ENCODE measurements around the gene CEACAM1.
"Not testable (repeated sequence)": the region's sequence is repeated elsewhere in the genome, so short reads cannot be mapped to it uniquely, and the experiment has no call there.

The CEACAM1 gene

GRCh38 chr19:42529248-42529764 lies 1.0 kb upstream of the CEACAM1 start:
- Histone ChIP-seq H3K27me3 (ENCODE audit: insufficient read depth, poor library complexity, severe bottlenecking) (no peaks in the 10 kb centered on the region), H3K27ac (replicated peaks) (peak overlapping the region; percentile 33; the same call in 1 of the 2 replicates), H3K4me3 (replicated peaks; ENCODE audit: insufficient read depth, low read length) (no peak overlapping the region)
- TF ChIP-seq CTCF (IDR thresholded peaks at IDR 0.05; ENCODE audit: insufficient read depth, low read length) (peak; percentile 98), GABPA (IDR thresholded peaks at IDR 0.05; ENCODE audit: low read depth) (no peak)
- peak; percentile 13 to 67 for DNase-seq (ENCODE audit: low read depth in 1 of 2, low spot score in 1 of 2)

GRCh38 chr19:42524943-42525342 lies 3.3 kb downstream of the CEACAM1 start:
- Histone ChIP-seq H3K27ac (replicated peaks) (peak overlapping the region; percentile 36; the same call in 1 of the 2 replicates), H3K4me3 (replicated peaks; ENCODE audit: insufficient read depth, low read length) (no peak overlapping the region), H3K27me3 (ENCODE audit: insufficient read depth, poor library complexity, severe bottlenecking) (no peaks in the 10 kb centered on the region)
- no peak for TF ChIP-seq CTCF (IDR thresholded peaks at IDR 0.05; ENCODE audit: insufficient read depth, low read length)
- DNase-seq (ENCODE audit: low read depth in 1 of 2, low spot score in 1 of 2): no peak

GRCh38 chr19:42524250-42524649 lies 4.0 kb downstream of the CEACAM1 start:
- Histone ChIP-seq H3K4me3 (replicated peaks; ENCODE audit: insufficient read depth, low read length) (no peak overlapping the region), H3K27ac (replicated peaks) (peak overlapping the region; percentile 36; the same call in 1 of the 2 replicates), H3K27me3 (ENCODE audit: insufficient read depth, poor library complexity, severe bottlenecking) (no peaks in the 10 kb centered on the region)
- no peak for DNase-seq (ENCODE audit: low read depth in 1 of 2, low spot score in 1 of 2)
- TF ChIP-seq POLR2AphosphoS5 (IDR thresholded peaks at IDR 0.05; ENCODE audit: low read depth) (no peak), CTCF (IDR thresholded peaks at IDR 0.05; ENCODE audit: insufficient read depth, low read length) (no peak), GABPA (IDR thresholded peaks at IDR 0.05; ENCODE audit: low read depth) (no peak), REST (IDR thresholded peaks at IDR 0.05; ENCODE audit: insufficient replicate concordance, low read depth) (no peak), SPI1 (IDR thresholded peaks at IDR 0.05; ENCODE audit: borderline replicate concordance, low read depth) (no peak)

GRCh38 chr19:42522262-42522661 lies 6.0 kb downstream of the CEACAM1 start:
- H3K27me3 ChIP-seq (ENCODE audit: insufficient read depth, poor library complexity, severe bottlenecking); H3K27ac ChIP-seq (replicated peaks); DNase-seq (ENCODE audit: low read depth in 1 of 2, low spot score in 1 of 2); H3K4me3 ChIP-seq (replicated peaks; ENCODE audit: insufficient read depth, low read length): not testable (repeated sequence)

- TF ChIP-seq POLR2AphosphoS5 (IDR thresholded peaks at IDR 0.05; ENCODE audit: low read depth): peak; percentile 44; the same call in 1 of the 2 replicates
- TF ChIP-seq SPI1 (IDR thresholded peaks at IDR 0.05; ENCODE audit: borderline replicate concordance, low read depth): peak; percentile 36; the same call in 1 of the 2 replicates
- no peak for TF ChIP-seq REST (IDR thresholded peaks at IDR 0.05; ENCODE audit: insufficient replicate concordance, low read depth)
Measured at GRCh38 chr19:42521346-42522030, 6.8 kb downstream of the CEACAM1 start.

More at GRCh38 chr19:42521346-42522030, 6.8 kb downstream of the CEACAM1 start:
- H3K4me3 ChIP-seq (replicated peaks; ENCODE audit: insufficient read depth, low read length): no peak overlapping the region
- DNase-seq (ENCODE audit: low read depth in 1 of 2, low spot score in 1 of 2): peak in 1 of 2 experiments; percentile 71
- H3K27me3 ChIP-seq (ENCODE audit: insufficient read depth, poor library complexity, severe bottlenecking): no peaks in the 10 kb centered on the region
- H3K27ac ChIP-seq (replicated peaks): no peak overlapping the region
